AG04449 (cell line): ENCODE results near the gene RPL12.

Experiments
- CTCF ChIA-PET: fragments of 350-600 bp; formaldehyde crosslinking; extraction: SDS; loops from one replicate; lab custom pipeline; 2021; ENCODE audit warnings: antibody characterized with exemption; lab: Yijun Ruan, JAX
- POLR2A ChIA-PET: fragments of 400-600, 350-600 bp; formaldehyde crosslinking; extraction: SDS; loops from one replicate; lab custom pipeline; 2020; ENCODE audit warnings: antibody characterized with exemption, inconsistent platforms; lab: Yijun Ruan, JAX
- DNase-seq: peaks from one replicate; pipeline ENCODE4 v3.0.0-alpha.2; 2010; ENCODE audit warnings: low read depth, low spot score
- H3K4me3 ChIP-seq: 2 replicates; pipeline ENCODE4 v1.5.1; 2011; ENCODE audit warnings: low read depth, mild to moderate bottlenecking, control low read depth, low read length
- TF ChIP-seq, protein P1 (sequence below): IDR thresholded peaks from one replicate; pipeline ENCODE4 v1.5.1; 2011; ENCODE audit warnings: mild to moderate bottlenecking, moderate library complexity, low read length, control low read depth, inconsistent platforms; ENCODE audit not compliant: insufficient read depth; ENCODE audit errors: missing control alignments

Gene RPL12

DNA sequence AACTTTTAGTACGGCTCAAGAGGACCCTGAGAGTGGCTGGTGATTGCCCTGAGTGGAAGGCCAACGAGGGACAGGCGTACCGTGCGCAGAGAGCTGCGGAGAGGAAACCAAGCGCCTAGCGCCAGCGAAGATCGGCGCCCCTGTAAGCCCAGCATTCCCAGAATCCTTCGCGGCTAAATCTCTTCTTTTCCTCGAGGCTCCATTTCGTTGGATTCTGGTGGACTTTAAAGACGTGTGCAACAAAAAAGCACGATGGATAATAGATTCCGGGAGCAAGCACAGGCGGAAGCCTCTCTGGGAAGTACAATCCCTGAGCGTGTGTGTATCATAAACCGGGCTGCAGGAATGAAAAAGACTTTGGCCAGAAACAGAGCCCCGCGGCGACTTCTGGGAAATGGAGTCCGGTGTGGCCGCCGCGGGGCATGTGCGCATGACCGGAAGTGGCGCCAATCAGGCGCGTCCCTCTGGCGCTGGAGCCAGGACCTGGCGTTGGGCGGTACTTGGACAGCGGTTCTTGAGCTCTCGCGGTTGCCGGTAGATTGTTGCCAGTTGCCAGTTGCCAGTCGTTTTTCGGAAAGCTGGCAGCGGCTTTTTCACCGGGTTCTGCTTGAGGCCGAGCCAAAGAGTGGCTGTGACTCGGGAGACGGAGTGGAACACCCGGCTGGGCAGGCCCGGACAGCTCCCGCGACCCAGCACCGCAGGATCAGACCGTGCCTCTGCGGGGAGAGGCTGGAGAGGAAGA, 27.1 kb downstream of the RPL12 start, which contains the start of gene ZNF79:
TSS of gene ZNF79 (plus strand) at position 449 of the 742 bp plus-strand sequence. CDS start 406 bp downstream, outside the sequence.
- peak within 1 kb of the TSS; percentile 94 for H3K4me3 ChIP-seq
- TF ChIP-seq, protein P1, sequence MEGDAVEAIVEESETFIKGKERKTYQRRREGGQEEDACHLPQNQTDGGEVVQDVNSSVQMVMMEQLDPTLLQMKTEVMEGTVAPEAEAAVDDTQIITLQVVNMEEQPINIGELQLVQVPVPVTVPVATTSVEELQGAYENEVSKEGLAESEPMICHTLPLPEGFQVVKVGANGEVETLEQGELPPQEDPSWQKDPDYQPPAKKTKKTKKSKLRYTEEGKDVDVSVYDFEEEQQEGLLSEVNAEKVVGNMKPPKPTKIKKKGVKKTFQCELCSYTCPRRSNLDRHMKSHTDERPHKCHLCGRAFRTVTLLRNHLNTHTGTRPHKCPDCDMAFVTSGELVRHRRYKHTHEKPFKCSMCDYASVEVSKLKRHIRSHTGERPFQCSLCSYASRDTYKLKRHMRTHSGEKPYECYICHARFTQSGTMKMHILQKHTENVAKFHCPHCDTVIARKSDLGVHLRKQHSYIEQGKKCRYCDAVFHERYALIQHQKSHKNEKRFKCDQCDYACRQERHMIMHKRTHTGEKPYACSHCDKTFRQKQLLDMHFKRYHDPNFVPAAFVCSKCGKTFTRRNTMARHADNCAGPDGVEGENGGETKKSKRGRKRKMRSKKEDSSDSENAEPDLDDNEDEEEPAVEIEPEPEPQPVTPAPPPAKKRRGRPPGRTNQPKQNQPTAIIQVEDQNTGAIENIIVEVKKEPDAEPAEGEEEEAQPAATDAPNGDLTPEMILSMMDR = no peak
- ChIA-PET CTCF (interaction anchor here (0.7 to 1.8 kb wide), 4 partner anchors 15 to 219 kb away, joined by 3 to 5 read pairs (median 4); no protein-coding TSS in a partner anchor), POLR2A (interaction anchor here (1.0 to 2.6 kb wide), 3 partner anchors 26 to 28 kb away, joined by 5 to 19 read pairs (median 5); partner anchors contain the start of genes LRSAM1, RPL12 and SLC2A8)
- DNase-seq = peak; percentile 33

DNA sequence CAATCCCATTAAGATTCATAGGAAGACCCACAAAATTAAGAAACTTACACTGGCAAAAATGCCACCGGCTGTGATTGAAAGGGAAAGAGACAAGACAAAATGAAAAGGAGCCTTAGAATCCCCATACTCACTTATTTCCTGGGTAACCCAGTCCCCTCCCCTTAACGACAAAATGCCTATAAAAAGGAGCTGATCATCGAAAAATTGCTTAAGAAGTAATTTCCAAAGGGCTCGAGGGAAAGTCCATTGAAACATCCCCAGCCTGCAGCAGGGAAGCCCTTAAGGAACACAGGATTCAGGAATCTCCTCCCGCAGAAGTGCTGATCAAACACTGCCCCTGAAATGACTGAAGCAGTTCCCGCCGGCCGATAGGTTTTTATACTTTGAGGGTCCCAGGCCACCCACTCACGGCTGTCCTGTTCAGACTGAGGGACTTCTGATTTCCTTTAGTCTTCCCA, 27.7 kb downstream of the RPL12 start:
- DNase-seq = no peak
- TF ChIP-seq, protein P1 = no peak
- ChIA-PET CTCF (interaction anchor here (0.7 to 1.8 kb wide), 4 partner anchors 14 to 218 kb away, joined by 3 to 5 read pairs (median 4); no protein-coding TSS in a partner anchor), POLR2A (interaction anchor here (1.1 to 2.6 kb wide), 2 partner anchors 27 to 28 kb away, joined by 5 to 19 read pairs; partner anchors contain the start of genes LRSAM1 and RPL12)
- peak overlapping the region; percentile 94 for H3K4me3 ChIP-seq

DNA sequence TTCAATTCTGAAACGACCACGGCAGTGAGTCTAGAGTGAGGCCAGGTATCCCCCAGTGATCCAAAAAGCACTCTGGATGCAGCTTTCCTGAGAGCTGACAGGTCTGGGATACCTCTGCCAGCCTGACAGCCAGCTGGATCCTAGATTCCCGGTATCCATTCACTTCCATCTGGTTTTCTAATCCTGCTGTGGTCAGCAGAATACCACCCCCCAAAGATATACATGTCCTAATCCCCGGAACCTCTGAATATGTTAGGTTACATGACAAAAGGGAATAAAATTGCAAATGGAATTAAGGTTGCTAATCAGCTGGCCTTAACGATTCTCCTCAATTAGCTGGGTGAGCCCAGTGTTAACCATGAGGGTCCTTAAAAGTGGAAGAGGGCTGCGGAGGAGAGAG, 28.4 kb downstream of the RPL12 start:
- CTCF ChIA-PET = interaction anchor here (1.8 kb wide), 1 partner anchor 208 kb away, joined by 4 read pairs; no protein-coding TSS in a partner anchor
- DNase-seq = no peak
- TF ChIP-seq, protein P1 = no peak
- peak overlapping the region; percentile 94 for H3K4me3 ChIP-seq
- POLR2A ChIA-PET = interaction anchor here (2.6 kb wide), 1 partner anchor 29 kb away, joined by 19 read pairs; the partner anchor contains the start of genes LRSAM1 and RPL12

DNA sequence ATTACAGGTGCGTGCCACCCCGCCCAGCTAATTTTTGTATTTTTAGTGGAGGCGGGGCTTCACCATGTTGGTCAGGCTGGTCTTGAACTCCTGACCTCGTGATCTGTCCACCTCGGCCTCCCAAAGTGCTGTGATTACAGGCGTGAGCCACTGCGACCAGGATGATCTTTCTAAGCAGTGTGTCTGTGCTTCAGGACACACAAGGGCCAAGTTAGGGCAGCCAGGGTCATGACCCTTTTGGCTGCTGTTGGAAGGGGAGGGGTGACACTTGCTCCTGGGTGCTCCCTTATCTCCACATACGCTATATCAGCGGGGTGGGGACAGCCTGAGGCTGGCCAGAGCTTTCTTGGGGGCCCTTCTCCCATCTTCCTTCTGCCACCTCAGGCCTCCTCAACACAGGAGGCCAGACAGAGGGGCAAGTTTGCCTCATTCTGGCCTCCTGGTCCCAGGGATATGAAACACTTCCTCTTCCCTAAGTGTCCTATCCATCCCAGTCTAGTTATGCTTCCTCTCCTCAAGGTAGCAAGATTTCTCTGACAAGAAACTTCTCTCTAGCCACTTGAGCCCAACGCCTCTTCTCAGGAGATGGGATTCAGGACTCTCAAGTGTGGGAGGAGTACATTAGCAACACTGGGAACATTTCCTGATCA, 28.9 kb downstream of the RPL12 start:
- no peak overlapping the region; the same call in 1 of the 2 replicates for H3K4me3 ChIP-seq
- ChIA-PET POLR2A (interaction anchor here (0.7 to 2.6 kb wide), 2 partner anchors 30 to 57 kb away, joined by 3 to 19 read pairs; partner anchors contain the start of genes LRSAM1 and RPL12), CTCF (no interaction called here)
- no peak for DNase-seq
- TF ChIP-seq, protein P1 = no peak

DNA sequence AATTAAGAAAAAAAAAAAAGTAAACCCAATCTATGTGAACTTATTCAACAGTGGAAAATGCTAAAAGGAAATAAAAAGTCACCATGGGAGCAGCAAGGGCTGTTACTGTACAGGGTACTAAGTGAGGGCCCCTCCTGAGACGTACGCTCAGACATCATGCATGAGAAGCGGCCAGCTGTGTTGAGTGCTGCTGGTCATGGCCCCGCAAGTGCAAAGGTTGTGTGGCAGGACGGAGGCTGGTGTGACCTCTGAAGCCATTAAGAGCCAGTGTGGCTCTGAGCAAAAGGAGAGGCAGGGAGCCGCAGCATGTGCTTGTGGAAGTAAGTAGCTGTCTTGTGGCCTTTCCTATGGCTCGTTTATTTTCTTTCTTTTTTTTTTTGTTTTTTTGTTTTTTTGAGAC, 30.1 kb downstream of the RPL12 start:
- CTCF ChIA-PET = no interaction called here
- no peak for DNase-seq
- no peak overlapping the region for H3K4me3 ChIP-seq
- TF ChIP-seq, protein P1 = no peak
- POLR2A ChIA-PET = no interaction called here
